ELR (cell line): ENCODE data around the gene METTL6.
"Not testable (repeated sequence)": the region's sequence is repeated elsewhere in the genome, so short reads cannot be mapped to it uniquely, and the experiment has no call there.

ENCODE experiments used
- DNase-seq: peaks from one replicate; pipeline ENCODE4 v3.0.0-alpha.2; 2015; ENCODE audit warnings: low read depth

Gene METTL6

GRCh38 chr3:15451216-15452113 is 24.1 kb upstream of the METTL6 start:
- no peak for DNase-seq

DNA sequence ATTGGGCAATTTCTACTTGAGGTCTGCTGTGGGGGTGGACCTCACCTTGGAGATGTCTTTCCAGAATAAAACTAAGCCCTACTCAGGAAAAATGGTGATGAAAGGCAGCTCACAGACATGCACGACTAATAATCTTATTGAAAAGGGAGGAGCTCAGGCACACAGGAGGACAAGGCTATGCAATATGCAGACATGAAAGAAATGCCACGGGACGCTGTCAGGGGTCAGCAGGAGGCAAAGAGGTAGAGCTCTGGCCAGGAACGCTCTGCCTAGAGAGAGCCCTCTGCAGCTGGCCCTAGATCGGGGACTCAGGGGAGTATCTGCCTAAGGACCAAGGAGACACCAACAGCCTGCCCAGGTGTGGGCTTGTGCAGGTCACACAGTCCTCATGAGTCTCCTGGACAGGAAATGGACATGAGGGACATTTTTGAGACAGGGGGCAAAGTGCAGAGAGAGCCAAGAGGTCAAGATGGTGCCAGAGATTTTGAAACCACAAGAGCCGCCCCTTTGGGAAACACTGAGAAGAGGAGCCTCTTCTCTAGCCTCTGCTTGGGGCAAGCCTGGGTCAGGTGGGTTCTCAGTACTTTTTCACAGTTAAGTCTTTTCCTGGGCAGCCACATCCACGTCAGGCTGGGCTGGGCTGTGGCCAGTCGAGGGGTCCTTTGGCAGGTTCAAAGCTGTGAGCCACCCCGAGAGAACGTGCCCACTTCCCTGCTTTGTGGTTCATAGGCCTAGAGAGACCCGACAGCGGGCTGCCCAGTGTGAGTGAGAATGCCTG is 23.3 kb upstream of the METTL6 start:
- DNase-seq: no peak

GRCh38 chr3:15449489-15450224 is 22.3 kb upstream of the METTL6 start:
- DNase-seq: no peak

- DNase-seq: no peak
Observed at GRCh38 chr3:15443826-15444524, 16.6 kb upstream of the METTL6 start.

DNA sequence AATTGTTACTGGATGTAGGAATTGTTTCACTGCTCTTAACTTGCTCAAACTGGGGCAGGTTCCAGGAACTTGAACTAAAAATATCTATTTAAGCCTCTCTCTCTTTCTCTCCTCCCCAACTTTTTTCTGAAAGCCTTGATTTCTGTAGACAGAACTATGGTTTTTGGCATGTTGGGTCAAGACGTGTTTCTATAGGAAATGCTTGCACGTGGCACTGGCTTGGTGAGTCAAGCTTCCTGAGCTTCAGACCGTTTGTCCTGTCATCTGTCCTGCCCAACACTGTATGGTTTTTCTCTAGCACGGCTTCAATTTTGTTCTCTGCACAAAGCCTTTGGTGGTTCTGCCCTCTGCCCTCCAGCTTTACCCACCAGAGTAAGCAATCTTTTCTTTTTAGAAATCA is 13.5 kb upstream of the METTL6 start:
- peak; percentile 59 for DNase-seq

DNA sequence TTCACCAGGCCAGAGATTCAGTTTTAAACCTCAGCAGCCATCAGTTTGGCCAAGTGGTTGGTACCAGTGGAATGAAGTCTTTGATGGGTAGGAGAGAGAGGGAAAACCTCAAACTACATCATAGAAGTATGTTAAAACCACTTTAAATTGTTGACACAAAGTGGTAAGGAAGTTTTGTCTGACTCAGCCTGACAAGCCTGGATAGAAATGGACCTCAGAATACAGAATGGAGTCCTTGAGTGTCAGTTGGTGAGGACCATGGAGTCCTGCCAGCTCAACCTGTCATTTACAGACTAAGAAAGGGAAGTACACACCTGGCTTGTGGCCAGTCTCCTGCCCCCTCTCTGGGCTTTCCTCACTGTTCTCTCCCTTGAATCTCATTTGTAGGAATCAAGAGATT is 12.1 kb upstream of the METTL6 start:
- peak; percentile 61 for DNase-seq

- peak; percentile 58 for DNase-seq
Observed at GRCh38 chr3:15438983-15439382, 11.6 kb upstream of the METTL6 start.

GRCh38 chr3:15436246-15436645 is 8.9 kb upstream of the METTL6 start:
- DNase-seq: no peak

DNA sequence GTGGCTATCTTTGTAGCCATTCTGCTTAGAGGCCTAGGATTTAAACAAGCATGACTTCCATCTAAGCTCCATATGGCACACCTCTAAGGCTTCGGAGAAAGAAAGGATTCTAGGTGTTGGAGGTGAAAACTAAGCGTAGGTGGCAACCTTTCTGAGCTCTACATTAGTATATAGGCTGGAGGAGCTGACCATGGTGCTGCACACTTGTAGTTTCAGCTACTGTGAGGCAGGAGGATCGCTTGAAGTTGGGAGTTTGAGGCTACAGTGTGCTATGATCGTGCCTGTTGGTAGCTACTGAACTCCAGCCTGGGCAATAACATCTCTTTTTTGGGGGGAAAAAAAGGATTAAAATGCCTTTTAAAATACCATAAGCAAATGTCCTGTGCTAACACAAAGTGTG is 7.4 kb upstream of the METTL6 start:
- DNase-seq: no peak

DNA sequence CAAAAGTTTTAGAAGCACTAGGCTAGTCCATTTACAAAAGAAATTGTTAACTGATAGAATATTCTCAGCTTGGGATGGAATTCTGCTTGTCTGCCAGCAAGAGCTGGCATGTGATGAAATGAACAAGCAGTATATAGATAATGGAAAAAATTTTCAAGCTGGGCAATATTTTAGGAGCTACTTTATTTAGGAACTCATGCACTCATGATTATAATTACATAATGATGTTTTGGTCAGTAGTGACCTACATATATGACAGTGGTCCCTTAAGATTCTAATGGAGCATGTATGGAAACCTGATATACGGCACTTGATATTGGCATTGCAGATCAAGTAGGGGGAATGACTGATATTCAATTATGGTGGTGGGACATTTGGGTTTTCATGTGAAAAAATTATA is 6.2 kb upstream of the METTL6 start:
- no peak for DNase-seq

- DNase-seq: no peak
Observed at GRCh38 chr3:15431256-15431837, 4.0 kb upstream of the METTL6 start.

- DNase-seq: no peak
Observed at GRCh38 chr3:15430624-15431023, 3.3 kb upstream of the METTL6 start.

- DNase-seq: no peak
Observed at GRCh38 chr3:15429080-15429479, 1.7 kb upstream of the METTL6 start.

DNA sequence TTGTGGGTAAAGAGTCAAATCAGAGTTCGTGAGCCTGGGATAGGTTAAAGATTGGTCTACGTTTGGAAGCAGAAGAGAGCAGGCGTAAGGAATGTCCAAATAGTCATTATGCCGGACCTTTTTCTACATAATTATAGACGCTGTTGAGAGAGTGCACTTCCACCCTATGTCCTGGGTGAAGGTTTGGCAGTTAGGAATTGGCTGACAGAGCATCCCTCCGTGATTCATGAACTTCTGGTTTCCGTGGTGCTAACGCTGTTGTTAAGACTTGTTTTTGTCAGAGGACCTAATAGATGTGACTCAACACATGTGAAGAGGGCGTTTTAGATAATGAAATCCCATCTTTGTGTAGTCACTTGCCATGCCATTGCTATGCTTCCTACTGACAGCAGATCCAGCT is 1.2 kb upstream of the METTL6 start:
- peak; percentile 82 for DNase-seq

GRCh38 chr3:15427981-15428380 is 637 bp upstream of the METTL6 start:
- peak; percentile 6 for DNase-seq

- DNase-seq: no peak
Observed at GRCh38 chr3:15426579-15427118, 695 bp downstream of the METTL6 start.

GRCh38 chr3:15420871-15421270 is 6.5 kb downstream of the METTL6 start:
- peak; percentile 83 for DNase-seq

- DNase-seq: not testable (repeated sequence)
Observed at GRCh38 chr3:15410966-15411365, 16.4 kb downstream of the METTL6 start.

DNA sequence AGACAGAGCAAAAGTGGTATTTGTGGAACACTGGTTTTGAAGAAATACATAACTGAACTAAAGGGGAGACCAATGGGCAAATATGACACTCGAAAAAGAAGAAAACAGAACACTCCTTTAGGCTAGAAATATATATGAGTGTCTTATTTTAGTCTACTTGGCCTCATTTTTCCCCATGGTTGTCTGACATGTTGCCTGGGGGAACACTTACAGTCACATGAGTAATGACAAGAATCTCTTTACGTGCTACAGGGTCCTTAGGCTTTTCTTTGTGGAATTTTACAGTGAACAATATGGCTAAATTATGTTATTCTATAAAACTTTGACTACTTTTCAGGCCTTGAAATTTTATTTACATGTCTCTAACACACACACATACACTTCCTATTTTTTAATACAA is 17.6 kb downstream of the METTL6 start:
- DNase-seq: no peak

DNA sequence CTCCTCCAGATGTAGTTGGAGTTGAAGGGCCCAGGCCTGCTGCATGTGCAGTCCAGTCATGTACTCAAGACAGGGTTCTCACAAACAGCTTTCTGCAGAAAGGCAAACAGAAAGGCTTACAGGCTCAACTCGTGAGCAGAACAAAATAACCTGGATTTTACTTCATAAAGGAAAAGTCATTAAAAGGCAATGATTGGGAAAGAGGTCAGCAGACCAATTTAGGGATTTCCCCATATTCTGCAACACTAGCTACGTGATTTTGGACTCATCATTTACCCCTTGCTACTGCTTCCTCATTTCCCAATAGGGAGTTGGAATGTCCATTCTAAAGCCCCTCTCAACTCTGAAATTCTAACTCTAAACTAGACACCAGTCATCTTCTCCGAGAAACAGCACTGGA is 18.1 kb downstream of the METTL6 start:
- DNase-seq: peak; percentile 8

GRCh38 chr3:15405448-15406050 is 21.8 kb downstream of the METTL6 start:
- peak; percentile 69 for DNase-seq
